Measurements from ENCODE around the gene KDELR3. TPM values are rescaled to one million over a fixed set of nuclear protein-coding genes. Genes with fewer than 3 reads are reported as not detected.

The KDELR3 gene
- polyA plus RNA-seq, 4 donors = 8.4 to 11.7 (median 10.9) TPM

DNA sequence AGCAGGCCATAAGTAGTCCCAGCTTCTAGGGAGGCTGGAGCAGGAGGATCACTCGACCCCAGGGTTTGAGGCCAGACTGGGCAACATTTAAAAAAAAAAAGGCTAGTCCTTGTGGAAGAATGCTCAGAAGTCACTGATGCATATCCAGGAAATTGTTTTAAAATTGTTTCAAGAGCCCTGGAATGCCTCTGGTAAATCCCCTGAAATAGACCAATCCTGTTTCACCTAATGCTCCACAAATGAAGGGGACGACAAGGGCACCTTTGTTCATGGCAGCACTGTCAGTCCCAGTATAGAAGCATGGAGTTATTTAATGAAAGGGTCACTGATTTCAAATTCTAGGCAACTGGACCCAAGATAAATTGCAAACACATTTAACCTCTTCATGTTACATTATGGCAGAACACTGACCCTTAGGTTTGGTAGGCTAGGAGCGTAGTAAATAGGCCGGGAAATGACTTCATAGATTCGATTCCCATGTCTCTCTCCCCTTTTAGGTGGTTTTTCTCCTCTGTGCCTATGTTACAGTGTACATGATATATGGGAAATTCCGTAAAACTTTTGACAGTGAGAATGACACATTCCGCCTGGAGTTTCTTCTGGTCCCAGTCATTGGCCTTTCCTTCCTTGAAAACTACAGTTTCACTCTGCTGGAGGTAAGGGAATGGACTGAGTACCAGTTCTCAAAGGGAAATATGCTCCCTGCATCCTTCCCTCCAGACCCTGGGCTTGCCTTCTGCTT lies 11.4 kb downstream of the KDELR3 start:
- DNase-seq (ENCODE audit: low read depth in 4 of 4, low spot score in 2 of 4) = no peak

DNA sequence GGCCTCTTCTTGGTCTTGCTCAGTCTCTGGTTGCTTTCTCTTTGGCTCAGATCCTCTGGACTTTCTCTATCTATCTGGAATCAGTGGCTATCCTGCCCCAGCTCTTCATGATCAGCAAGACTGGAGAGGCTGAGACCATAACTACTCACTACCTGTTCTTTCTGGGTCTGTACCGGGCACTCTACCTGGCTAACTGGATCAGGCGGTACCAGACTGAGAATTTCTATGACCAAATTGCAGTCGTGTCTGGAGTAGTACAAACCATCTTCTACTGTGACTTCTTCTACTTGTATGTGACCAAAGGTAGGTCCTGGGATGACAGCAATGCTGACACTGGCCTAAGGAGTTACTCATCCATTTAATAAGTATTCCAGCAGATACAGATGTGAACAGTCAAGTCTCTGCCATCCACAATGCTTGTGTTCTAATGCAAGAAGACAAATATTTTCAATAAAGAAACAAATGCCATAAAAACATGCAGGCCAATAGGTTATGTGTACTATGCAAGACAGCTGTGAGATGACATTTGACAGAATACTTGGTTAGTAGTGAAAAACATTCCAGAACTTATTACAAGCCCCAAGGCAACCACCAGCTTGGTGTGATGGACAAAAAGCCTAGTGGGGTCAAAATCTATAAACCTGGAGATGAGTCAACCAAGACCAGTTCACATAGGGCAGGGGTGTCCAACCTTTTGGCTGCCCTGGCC lies 13.4 kb downstream of the KDELR3 start:
- no peak for DNase-seq (ENCODE audit: low read depth in 4 of 4, low spot score in 2 of 4)

DNA sequence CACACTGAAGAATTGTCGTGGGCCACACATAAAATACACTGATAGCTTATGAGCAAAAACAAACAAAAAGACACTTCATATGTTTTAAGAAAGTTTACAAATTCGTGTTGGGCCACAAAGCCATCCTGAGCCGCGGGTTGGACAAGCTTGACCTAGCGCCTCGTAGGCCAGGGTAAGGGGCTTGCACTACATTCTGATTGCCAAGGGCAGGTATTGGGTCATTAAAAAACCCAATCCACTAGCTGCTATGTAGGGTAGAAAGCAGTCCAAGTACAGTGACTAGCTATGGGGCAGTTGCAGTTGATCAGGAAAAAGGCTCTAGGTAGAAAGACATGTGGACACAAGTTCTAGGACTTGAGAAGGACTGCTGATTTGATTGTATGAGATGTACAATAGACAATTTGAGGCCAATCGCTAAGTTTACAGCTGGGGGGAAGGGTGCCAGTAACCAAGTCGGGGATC lies 14.0 kb downstream of the KDELR3 start:
- no peak for DNase-seq (ENCODE audit: low read depth in 4 of 4, low spot score in 2 of 4)

DNA sequence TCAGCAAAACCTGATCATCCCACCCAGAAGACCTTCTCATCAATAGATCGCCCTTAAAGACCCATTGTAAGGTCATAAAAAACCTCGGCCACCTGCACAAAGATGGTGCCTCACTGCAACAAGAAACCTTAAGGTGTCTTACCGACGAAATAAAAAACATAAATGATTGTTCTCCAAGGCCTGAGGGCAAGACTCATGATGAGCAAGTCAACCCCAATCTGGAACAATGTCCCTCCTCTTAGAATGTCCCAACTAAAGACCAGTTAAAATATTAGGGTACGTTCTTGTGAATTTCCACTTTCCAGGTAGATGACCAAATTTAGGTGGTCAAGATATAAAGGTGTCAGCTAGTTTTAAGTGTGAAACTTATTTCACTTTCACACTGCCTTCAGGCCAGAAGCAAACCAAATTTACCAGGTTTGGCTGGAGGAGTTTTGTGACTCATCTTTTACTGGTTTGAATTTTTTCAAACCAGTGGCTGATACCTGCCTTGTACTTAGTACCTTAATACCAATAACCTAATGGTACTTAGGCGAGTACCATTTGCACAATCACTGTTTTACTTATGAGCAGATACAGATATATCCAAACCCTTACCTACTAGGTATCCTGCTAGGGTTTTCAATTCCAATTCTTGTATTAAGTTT lies 14.9 kb downstream of the KDELR3 start:
- no peak for DNase-seq (ENCODE audit: low read depth in 4 of 4, low spot score in 2 of 4)

DNA sequence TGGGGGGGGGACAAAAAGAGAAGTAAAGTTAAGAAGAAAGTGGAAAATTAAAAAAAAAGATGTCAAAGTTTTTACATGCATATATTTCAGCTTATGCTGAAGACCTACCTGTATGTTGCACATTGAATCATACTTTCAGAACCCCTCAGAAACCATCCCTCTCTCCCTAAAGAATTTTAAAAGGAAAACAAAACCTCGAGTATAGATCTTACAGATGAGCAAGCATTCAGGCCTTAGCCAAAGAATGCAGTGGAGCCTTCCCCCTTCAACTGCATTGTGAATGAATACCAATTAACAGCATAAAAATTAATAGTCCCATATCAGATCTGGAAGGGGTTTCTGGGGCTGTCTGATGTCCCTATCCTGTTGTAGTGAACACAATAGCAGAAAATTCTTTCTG lies 16.3 kb downstream of the KDELR3 start:
- DNase-seq (ENCODE audit: low read depth in 4 of 4, low spot score in 2 of 4) = no peak

DNA sequence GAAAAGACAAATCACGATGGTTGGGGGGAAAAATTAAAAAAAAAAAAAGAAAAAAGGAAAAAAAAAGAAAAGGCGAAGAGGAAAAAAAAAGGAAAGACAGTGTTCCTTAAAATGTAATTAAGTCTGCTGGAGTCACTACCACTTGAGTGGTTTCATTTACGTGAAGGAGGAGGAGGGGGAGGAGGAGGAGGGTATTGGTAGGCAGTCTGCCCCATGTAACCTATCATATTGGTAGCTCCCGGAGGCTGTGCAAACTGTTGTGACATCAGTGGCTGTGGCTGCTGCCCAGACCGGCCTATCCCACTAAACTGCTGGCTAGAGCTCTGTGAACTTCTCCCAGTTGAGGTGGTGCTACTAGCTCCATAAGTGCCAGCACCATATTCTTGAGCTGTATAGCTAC lies 17.9 kb downstream of the KDELR3 start:
- DNase-seq (ENCODE audit: low read depth in 4 of 4, low spot score in 2 of 4) = no peak

DNA sequence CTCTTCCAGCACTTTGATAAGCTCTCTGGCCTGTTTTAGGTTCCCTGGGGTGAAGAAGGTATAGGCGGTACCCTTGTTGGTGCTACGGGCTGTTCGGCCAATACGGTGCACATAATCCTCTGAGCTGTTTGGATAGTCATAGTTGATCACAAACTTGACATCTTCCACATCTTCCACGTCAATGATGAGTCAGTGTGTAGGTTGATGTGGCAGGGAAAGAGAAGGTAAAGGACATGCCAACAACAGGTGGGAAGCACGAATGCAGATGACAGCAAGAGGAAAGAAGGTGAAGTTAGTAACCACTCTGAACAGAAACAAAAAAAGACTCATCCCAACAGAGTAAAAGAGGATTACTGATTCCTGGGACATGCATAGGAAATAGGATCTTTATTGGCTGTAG lies 20.1 kb downstream of the KDELR3 start:
- no peak for DNase-seq (ENCODE audit: low read depth in 4 of 4, low spot score in 2 of 4)

DNA sequence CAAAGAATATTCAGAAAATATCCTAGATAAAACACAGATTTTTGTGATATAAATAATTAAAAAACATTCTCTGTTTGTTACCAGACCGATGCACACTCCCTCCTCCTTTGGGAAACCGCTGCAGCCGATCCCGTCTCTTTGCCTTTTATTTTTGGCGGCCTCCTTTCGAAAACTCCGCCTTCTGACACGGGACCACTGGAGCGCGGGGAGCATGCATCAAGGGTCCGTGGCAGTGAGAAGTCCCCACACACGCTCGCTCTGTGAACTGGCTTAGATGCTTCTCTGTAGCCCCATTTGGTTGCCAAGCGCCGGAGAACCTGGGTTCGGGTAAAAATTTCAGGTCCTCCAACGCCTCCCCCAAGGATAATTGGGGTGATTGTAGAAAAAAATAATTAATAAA lies 21.2 kb downstream of the KDELR3 start:
- DNase-seq (ENCODE audit: low read depth in 4 of 4, low spot score in 2 of 4) = no peak

DNA sequence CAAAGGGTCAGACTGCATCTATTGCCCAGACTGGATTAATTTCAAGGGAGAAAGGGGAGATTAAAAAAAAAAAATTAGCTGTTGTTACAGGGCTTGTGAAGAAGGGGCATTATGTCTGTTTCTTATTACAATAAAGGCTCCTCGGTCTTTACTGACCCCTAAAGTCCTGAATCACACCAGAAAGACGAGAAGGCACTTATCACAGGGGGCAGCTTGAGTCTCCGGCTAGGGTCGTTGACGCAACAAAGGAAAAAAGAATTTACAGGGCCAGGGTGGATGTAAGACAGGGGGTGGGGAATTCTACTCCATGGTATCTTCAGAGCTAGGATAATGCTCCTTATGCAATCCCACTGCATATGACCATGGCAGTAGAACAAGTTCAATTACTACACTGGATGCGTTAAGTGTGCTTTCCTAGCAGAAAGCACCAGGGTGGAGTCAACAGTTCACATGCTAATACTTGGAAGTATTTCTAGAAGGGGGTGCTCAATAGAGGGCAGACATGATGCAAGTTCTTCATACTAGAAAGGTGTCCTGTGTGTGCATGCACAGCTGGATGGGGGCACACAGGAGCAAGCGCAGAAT lies 21.8 kb downstream of the KDELR3 start:
- DNase-seq (ENCODE audit: low read depth in 4 of 4, low spot score in 2 of 4) = no peak

DNA sequence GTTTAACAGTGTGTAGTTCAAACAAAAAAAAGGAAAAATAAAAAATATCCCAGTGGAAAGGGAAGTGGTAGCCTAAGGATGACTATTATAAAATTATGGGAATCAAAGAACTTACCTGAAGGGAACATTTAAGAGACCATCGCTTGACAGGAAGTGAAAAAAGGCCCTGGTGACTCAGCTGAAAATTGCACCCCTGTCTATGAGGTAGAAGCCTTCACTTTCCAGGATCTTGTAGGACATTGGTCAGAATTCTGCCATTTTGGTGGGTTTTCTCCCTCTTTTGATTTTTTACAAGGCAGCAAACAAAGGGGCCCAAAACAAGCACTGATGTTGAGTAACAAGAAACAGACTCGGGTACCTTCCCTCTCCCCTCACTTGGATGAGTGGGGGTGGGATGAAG lies 22.6 kb downstream of the KDELR3 start:
- no peak for DNase-seq (ENCODE audit: low read depth in 4 of 4, low spot score in 2 of 4)

DNA sequence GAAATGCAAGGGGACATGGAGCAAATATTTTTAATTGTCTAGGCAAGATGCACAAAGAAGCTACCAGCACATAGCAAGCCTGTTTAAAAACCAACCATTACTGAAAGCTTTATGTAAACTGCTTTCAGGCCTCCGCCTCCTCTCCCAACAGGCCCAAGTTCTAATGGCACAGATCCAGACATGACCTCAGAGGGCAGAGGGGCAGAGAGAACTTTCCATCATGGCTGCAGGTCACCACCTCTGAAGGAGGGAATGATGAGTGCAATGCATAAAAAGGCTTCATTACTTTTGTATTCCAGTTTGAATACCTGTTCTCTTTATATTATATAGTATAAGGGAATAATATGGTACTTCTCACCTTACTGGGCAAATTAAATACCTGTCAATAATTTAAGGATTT lies 23.0 kb downstream of the KDELR3 start:
- no peak for DNase-seq (ENCODE audit: low read depth in 4 of 4, low spot score in 2 of 4)

DNA sequence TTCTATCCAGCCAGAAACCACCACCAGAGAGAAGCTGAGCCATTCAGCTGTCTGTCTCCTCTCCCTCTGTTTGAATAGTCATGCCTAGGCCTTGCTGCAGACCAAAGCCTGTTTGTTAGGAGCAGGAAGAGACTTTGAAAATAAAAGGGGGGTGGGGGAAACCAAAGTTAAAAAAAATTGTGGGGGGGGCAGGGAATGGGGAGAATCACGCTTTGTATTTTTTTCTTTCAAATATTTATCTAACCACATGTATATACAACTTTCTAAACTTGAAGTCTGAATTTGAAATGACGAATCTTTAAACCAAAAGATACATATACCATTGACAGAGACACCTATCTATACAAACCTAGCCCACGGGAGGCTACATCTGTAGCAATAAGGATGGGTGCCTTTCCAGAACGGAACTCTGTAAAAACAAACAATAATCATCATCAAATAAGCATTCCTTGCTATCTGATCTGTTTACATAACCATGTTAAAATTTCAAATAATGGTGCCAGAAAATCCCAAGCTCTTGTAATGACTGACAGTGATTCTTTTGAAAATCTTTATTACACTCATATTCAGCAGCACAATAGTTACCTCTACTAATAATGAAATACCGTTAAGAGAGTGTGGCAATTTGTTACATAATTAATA lies 23.9 kb downstream of the KDELR3 start:
- DNase-seq (ENCODE audit: low read depth in 4 of 4, low spot score in 2 of 4) = no peak

DNA sequence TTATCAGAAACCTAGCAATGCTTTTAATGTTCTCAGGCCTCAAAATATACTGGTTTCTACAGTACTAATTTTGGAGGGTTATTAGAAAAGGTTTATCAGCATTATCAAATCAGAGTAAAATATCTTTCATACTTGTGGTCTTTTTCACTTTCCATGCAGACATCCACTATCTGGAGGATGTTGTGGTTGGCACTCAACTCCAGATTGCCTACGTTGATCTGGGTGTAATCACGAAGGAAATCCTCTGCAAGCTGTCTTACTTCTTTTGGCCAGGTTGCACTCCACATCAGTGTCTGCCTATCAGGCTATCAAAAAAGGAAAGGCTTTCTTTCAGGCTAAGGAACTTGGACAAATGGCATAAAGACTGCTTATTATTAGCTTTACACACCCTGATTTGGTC lies 26.6 kb downstream of the KDELR3 start:
- no peak for DNase-seq (ENCODE audit: low read depth in 4 of 4, low spot score in 2 of 4)

DNA sequence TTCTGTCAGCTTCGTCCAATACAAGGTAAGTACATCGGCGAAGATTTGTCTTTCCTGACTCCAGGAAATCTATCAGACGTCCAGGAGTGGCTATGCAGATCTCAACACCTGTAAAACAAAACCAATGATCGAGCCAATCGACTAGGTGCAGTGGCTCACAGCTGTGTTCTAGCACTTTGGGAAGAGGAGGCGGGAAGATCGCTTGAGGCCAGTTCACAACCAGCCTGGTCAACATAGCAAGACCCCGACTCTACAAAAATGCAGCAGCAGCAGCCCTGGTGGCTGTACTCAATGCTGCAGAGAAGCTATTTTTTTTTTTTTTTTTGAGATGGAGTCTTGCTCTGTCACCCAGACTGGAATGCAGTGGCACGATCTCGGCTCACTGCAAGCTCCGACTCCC lies 27.0 kb downstream of the KDELR3 start:
- DNase-seq (ENCODE audit: low read depth in 4 of 4, low spot score in 2 of 4) = no peak

DNA sequence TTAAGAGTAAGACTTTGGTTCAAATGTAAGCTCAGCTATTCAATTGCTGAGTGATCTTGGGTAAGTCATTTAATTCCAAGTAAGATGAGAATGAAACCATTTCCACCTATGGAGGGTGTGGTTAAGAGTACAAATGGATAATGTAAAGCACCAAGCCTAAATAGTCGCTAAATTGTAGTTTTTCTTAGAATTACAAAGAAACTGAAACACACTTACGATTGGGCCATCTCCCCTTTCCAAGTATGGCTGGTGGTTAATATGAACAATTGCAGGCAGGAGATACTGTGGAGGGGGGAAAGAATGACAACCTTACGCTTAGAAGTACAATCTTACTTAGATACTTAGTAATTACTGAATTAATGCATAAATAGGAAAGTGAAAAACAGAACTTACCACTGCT lies 30.0 kb downstream of the KDELR3 start:
- DNase-seq (ENCODE audit: low read depth in 4 of 4, low spot score in 2 of 4) = no peak

DNA sequence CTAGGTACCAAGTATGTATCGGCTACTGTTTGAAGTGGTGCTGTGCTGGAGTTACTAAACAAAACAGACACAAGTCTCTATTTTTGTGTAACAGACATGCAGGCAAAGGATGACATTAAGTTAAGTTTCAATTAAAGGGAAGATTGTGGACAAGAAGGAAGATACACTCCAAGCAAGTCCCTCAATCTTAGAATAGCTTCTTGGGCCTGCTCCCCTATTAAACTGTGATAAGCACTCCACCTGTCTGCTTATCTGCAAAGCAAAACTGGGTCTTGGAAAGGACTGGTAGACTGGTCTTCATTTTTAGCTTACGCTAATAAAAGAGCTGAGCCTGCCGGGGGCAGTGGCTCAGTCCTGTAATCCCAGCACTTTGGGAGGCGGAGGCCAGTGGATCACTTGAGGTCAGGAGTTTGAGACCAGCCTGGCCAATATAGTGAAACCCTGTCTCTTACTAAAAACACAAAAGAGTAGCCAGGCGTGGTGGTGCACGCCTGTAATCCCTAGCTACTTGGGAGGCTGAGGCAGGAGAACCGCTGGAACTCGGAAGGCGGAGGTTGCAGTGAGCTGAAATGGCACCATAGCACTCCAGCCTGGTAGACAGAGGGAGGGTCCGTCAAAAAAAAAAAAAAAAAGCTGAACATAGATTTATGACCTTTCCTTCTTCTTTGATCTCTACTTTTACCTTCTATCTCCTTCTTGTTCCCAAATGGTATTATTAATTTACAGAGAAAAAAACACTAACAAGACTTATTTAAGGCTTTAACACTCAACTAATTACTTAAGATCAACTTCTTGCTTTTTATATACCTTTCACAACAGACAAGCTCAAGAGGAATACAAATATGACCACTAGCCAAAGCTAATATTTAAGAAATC lies 34.1 kb downstream of the KDELR3 start:
- DNase-seq (ENCODE audit: low read depth in 4 of 4, low spot score in 2 of 4) = no peak

DNA sequence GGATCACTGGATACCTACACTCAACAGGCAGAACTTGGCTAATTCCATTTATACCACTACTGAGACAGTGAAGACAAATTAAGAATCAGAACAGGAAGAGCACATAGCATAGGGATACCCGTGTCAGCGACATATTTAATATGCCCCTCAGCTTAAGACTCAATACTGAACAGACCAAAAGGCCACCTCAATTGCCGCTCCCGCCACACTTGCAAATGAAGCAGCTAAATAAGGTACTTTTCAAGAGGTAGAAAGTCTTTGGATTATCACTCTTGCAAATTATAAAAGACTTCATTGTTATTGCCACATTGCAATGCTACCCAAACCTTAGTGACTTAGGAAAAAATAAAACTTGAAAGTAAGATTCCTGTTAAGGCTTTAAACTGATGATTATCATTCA lies 35.1 kb downstream of the KDELR3 start:
- no peak for DNase-seq (ENCODE audit: low read depth in 4 of 4, low spot score in 2 of 4)

DNA sequence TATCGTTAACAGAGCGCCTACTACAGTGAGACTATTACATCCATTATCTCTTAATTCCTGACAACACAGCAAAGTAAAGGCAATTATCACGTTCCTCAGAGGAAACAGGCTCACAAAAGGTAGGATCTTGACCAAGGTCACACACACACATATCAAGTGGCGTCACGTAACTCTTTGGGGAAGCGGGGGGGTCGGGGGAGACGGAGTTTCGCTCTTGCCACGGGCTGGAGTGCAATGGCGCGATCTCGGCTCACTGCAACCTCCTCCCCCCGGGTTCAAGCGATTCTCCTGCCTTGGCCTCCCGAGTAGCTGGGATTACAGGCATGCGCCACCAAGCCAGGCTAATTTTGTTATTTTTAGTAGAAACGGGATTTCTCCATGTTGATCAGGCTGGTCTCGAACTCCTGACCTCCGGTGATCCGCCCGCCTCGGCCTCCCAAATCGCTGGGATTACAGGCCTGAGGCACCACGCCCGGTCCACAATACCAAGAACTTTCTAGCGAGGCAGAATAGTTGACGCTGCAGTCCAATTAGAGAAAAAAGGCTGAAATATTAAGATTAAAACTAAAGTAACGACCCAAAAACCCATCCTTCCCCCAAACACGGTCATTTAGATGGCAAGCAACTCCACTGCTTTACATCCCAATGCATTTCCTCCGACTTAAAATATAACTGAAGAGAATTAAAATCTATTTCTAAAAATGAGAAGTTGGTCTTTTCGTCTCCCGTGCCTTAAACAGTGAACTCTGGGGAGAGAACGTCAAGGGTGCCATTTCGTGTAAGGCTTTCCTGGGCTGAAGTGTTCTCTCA lies 37.0 kb downstream of the KDELR3 start:
- no peak for DNase-seq (ENCODE audit: low read depth in 4 of 4, low spot score in 2 of 4)

DNA sequence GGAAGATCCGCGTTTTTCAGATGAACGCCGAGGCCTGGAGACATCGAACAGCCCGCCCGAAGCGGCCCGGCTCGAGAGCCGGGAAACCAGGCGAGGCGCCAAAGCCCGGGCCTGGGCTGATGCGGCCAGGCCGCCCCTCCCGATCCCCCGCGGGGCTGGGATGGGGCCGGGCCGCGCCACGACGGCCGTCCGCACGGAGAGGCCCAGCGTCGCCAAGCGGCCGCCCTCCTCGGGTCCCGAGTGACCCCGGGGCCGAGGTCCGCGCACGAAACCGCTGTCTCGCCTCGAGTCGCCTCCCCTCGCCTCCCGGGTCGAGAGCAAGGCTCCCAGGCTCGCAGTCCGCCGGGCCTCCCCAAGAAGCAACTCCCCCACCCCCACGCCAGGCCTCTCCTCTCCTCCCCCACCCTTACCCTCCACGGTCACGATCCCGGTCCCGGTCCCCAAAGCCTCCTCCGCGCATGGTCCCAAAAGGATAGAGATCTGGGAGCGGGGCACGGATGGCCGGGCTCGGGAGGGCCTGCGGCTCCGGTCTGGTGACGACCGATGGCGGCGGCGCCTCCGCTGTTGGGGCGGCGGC lies 37.7 kb downstream of the KDELR3 start:
- peak in 3 of 4 donors; percentile 49 to 82 (median 79) for DNase-seq (ENCODE audit: low read depth in 4 of 4, low spot score in 2 of 4)

Measured in left renal cortex interstitium (tissue), 4 donors.